NCI-H510A treated with DMSO at 0.1 percent for 48 hours (cell line): ENCODE data around the gene GPR157.
"Not testable (repeated sequence)": the region's sequence is repeated elsewhere in the genome, so short reads cannot be mapped to it uniquely, and the experiment has no call there.

Source experiments
- DNase-seq: peaks from one replicate; lab custom pipeline; 2025; lab: John Stamatoyannopoulos, UW

The GPR157 gene, protein sequence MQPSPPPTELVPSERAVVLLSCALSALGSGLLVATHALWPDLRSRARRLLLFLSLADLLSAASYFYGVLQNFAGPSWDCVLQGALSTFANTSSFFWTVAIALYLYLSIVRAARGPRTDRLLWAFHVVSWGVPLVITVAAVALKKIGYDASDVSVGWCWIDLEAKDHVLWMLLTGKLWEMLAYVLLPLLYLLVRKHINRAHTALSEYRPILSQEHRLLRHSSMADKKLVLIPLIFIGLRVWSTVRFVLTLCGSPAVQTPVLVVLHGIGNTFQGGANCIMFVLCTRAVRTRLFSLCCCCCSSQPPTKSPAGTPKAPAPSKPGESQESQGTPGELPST

DNA sequence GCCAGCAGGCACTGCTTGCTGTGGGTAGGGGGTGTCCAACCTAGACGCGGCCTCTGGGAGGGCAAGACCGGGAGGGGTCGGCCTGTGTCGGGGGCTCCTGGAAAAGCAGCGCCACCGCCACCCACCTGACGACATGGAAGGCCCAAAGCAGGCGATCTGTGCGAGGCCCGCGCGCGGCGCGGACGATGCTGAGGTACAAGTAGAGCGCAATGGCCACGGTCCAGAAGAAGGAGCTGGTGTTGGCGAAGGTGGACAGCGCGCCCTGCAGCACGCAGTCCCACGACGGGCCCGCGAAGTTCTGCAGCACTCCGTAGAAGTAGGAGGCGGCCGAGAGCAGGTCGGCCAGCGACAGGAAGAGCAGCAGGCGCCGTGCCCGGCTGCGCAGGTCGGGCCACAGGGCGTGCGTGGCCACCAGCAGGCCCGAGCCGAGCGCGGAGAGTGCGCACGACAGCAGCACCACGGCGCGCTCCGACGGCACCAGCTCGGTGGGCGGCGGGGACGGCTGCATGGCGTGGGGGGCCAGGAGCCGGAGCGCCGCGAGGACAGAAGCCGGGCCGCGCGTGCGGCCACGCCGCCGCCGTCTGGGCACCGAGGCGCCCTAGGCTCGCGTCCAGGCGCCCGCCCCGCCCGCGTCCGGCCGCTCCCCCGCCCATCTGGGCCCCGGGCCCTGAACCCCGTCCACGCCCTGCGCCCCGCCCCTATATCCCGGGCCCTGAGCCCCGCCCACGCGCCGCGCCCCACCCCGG, at the start of gene GPR157:
Gene GPR157, minus strand, starts transcription at position 583 of the 746 bp plus-strand sequence. Its CDS starts 75 bp downstream, at position 508.
- peak; percentile 55 for DNase-seq

DNA sequence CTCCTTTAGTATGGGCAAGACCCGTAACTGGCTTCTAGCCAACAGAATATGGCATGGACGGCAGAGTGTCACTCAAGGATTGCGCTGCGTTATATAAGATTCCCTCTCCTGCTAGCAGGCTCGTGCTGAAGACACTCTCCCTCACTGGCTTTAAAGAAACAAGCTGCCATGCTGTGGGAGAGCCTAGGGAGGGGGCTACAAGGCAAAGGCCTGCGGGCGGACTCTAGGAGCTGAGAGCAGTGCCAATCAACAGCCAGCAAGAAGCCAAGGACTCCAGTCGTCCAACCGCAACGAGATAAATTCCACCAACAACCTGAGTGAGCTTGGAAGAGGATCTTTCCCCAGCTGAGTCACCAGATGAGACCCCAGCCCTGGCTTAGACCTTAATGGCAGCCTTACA, 45.9 kb upstream of the GPR157 start:
- DNase-seq = no peak

DNA sequence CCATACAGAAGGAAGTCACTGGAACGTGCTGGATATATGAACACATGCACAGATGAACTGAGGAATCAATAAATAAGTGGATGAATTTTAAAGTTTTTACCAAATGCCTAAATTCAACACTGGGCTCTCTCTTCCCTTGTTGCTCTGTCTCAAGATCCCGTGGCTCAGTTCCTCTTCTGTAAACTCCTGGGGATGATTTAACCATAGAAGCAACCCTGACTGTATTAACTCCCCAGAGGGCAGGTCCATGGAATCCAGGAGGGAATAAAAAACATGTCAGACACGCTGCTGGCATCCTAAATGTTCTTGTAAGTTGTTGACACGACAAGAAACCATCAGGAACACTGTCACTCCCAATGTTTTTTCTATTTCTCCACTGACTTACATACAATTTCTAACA, 45.3 kb upstream of the GPR157 start:
- DNase-seq = no peak

DNA sequence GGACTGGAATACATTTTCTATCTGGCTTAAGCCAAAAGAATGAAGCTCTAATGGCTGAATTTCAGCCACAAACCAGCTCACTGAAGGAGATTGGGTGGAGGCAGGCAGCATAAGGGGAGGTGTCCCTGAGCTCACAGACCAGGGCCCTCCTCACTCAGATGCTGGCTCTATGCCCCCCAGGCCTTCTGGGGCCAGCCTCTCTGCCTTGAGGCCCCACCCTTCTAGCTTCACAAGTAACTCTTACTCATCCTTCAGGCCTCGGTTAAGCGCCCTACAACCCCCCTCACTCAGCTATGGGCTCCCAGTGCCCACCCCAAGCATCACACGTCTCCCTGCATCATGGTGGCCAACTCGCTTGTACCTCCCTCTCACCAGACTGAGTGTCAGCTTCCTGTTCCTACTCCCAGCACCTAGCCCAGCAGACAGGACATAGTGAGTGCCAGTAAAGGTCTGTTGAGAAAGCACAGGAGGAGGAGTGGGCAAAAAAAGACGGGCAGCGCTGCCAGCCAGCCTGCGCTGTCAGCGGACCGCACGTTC, 40.8 kb upstream of the GPR157 start:
- DNase-seq = no peak

DNA sequence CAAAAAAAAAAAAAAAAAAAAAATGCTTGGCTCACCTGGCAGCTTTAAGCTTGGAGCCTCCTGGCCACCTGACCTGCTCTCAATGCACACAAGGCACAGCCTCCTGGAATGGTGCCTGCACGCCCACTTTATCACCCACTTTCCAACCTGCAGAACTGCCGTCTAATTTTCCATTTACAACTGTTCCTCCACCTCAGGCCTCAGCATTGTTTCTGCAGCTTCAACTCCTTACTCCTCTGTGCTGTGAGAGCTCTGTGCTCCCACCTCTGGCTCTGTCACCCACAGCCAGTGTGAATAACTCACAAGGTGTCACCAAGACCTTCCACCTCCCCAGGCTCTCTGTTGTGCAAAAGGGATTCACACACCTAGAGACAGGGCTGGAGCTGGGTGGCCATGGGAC, 38.7 kb upstream of the GPR157 start:
- DNase-seq = no peak

DNA sequence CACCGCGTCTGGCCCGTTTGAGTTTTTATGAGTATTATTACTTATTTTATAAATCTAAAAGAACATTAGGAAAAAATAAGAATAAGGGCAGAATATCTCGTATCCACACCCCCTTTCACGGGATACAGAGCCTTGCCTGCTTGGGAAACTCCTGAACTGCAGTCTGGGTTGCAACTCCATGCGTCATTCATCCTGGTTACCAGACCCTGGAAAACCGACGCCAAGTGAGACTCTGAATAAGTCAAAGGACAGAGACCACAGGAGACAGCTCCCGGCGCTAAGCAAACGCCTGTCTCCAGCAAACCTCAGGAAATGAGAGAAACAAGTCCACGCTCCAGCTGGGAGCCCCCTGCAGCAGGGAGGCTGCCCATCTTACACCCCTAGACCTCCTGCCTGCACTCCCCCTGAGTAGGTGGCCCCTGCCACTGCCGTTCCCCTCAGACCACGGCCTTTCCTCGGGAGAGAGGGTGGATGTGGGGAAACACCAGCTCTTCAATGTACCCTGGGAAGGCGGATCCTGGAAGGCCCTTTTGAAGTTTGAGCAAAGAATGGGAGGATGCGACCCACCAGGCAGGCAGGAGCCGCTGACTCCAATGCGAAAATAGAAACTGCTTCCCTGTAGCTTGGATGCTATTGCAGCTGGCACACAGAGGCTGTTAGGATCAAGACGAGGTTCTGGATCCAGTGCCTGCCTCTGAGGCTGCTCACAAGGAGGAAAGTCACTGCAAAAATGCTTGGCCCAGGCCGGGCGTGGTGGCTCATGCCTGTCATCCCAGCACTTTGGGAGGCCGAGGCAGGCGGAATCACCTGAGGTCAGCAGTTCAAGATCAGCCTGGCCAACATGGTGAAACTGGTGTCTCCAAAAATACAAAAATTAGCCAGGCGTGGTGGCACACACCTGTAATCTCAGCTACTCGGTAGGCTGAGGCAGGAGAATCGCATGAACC, 37.7 kb upstream of the GPR157 start:
- DNase-seq = no peak

DNA sequence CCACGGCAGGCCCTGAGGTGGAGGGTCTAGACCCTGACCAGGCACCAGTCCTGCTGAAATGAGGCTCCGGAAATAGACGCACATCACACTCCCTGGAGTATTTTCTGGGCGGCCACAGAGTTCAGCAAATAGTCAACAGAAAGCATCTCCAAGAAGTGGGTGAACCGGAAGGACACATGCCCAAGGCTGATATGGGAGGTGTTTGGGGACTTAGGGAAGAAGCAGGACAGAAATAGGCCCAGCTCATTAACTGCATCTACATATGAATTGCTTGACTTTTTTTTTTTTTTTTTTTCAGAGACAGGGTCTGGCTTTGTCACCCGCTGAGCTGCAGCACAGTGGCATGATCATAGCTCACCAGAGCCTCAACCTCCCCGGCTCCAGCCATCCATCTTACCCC, 36.5 kb upstream of the GPR157 start:
- DNase-seq = no peak

DNA sequence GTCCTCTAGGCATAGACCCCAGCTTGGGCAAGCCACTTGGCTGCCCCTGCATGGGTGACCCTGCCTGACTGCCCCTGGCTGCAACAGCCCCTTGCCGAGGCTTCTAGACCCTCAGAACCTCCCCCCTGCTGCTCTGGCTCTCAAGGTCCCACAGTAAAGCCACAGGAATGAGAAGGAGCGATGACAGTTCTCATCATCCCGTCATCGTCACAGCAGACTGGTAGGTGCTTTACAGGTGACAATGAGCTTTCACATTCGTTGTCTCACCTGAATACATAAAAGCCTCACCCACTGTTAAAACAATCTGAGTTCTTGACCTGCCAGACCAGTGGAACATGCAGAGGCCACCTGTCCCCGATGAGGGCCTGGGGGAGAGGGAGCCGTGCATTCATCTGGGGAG, 36.0 kb upstream of the GPR157 start:
- peak; percentile 77 for DNase-seq

DNA sequence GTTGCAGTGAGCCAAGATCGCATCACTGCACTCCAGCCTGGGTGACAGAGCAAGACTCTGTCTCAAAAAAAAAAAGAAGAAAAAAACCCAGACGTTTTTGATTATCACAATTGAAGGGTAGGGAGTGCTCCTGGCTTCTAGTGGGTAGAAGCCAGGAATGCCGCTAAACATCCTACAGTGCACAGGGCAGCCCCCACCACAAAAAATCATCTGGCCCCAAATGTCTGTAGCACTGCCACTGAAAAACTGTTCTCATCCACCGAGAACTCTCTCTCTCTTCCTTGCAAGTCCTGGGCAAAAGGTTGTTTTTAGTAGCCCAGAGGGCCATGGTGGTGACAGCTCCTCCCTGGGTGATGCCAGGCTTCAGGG, 35.6 kb upstream of the GPR157 start:
- DNase-seq = no peak

DNA sequence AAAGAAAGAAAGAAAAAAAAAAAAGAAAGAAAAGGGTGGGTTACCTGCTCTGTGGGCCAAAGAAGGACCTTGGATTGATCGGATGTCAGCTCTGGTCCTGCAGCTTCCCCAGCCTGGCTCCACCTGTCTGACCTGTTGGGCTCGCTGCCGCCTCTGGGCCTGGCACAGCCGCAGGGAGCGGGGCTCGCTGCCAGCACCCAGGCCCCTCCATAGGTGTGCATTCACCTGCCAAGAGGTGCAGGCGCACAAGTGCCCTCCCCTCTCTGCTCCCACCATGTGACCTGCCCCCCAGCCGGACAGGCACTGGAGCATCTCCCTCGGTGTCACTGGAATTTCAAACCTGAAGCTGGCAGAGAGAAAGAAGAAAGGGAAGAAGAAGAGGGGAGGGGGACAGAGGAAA, 33.1 kb upstream of the GPR157 start:
- peak; percentile 63 for DNase-seq

DNA sequence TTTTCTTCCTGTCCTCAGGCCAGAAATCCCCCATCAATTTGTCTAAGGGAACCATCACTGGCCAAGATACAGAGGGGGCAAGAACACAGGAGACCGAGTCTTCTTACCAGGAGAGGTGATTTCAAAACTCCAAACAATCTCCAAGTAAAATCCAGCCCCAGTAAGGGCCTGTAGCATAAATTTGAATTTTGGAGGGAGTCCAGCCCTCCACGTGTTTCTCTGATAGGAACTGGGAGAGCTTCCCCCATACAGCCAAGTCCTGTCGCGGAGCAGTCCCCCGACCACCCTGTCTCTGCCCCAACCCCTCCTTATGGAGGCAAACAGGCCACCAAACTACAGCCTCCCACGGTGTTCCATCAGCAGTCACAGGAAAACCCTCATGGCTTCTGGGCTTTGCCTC, 32.4 kb upstream of the GPR157 start:
- no peak for DNase-seq

DNA sequence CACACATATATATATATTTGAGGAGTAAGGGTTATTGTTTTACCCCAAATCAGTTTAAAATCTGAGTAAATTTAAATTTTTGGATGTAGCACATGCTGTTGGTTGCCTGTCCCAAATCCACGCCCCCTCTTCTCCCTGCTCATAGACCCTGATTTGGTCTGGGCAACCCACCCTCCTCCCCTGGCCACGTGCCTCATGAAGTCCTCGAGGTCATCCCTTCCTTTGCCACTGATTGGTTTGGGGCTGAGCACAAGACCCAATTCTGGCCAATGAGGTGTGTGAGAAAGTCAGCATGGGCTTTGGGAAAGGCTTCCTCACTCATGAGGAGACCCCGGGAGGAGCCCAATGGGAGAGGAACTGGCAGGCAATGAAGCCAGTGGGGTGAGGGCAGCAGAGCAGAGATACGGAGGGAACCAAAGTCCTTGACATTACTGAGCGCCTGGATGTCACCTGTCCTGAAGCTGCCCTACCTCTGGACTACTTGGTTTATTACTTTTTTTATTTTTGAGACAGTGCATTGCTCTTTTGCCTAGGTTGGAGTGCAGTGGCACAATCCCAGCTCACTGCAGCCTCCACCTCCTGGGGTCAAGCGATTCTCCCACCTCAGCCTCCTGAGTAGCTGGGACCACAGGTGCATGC, 31.3 kb upstream of the GPR157 start:
- DNase-seq = no peak

DNA sequence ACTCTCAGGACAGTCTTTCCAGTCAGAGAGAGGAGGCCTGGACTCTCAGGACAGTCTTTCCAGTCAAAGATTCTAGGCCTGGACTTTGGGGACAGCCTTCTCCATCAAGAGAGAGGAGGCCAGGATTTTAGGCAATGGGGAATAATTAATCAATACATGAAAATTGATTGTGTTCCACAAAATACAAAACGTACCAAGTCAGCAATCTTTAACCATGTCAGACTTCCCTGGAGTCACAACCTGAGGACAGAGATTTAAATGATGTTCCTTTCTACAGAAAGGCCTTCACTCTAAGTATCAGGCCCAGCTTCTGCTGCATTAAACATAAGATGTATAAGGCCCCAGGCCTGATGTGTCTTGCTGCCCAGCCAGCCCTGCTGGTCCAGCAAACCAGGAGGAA, 27.0 kb upstream of the GPR157 start:
- no peak for DNase-seq

DNA sequence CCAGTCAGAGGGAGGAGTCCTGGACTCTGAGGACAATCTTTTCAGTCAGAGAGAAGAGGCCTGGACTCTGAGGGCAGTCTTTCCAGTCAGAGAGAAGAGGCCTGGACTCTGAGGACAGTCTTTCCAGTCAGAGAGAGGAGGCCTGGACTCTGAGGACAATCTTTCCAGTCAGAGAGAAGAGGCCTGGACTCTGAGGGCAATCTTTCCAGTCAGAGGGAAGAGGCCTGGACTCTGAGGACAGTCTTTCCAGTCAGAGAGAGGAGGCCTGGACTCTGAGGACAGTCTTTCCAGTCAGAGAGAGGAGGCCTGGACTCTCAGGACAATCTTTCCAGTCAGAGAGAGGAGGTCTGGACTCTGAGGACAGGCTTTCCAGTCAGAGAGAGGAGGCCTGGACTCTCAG, 26.5 kb upstream of the GPR157 start:
- DNase-seq = not testable (repeated sequence)

DNA sequence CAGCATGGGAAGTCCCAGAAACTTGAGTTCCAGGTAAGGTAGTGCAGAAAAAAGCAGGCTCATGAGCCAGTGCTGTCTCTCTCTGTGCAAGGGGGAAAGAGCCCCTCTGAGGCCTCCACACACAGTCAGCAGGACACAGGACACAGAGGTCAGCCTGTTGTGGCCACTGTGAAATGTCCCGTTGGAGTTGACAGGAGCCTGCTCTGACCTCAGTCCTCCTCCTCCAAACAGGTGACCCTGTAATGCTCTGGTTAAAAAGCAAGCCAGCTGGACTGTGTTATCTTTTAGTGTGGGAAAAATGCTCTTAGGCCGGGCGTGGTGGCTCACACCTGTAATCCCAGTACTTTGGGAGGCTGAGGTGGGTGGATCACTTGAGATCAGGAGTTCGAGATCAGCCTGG, 24.2 kb upstream of the GPR157 start:
- DNase-seq = no peak

DNA sequence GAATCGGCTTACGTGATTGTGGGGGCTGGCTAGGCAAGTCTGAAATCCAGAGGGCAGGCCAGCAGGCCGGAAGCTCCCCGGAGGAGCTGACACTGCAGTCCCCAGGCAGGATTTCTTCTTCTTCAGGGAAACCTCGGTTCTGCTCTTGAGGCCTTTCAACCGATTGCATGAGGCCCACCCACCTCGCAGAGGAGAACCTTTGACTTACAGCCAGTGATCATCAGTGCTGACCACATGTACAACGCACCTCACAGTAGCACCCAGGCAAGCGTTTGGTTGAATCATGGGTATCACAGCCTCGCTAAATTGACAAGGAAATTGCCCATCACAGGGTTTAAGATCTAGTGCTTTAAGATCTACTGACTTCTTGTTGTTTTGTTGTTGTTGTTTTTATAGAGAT, 23.6 kb upstream of the GPR157 start:
- no peak for DNase-seq

DNA sequence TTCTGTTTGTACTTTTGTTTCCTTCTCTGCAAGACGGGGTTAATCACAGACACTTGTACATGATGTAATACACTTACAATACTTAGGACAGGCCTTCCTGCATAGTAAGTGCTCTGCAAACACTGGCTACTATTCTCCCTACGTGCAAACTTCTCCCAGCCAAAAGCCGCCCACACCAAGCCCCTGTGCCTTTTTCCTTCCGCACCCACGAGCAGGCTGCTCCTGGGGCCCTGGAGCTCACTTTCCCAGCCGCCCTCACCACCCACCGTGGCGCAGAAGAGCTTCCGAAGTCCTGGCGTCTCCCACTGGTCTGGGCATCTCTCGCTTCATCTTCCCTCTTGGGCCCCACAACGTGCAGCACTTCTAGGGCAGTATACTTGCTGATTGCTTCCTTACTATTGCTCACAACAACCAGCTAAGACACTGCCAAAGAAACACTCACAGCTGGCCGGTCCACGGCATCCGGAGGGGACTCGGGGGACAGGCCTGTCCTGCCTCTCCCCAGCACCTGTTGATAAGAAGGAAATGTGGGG, 22.5 kb upstream of the GPR157 start:
- peak; percentile 76 for DNase-seq

DNA sequence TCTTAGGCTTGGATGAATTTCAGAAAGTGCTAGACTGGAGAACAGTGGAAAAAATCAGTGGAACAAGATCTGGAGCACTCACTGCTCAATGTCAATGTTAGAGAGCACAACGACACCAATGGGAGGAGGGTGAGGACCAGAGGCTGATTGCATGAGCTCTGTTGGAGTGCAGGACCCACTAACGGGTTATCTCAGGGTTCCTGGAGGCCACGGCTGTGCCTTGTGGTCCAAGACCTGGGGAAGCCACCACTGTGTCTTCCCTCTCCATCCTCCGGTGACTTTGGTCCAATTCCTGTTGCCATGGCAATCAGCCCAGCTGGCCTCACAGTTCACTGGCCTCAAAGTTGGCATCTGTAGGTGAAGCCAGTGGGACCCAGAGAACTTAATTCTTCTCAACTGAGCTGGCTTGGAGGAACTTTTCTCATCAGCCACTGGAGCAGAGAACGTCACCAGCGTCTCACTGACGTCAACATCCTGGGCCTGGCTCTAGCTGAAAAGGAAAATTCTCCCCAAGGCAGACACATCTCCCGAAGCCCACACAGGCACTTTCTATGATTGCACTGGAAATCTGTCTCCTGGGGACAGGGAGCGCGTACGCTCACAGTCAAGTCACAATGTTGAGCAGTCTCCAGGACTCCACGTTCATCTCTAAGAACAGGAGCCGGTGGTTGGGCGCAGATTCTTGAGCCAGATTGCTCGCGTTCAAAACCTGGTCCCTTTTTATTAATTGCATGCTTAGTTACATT, 21.9 kb upstream of the GPR157 start:
- DNase-seq = no peak

DNA sequence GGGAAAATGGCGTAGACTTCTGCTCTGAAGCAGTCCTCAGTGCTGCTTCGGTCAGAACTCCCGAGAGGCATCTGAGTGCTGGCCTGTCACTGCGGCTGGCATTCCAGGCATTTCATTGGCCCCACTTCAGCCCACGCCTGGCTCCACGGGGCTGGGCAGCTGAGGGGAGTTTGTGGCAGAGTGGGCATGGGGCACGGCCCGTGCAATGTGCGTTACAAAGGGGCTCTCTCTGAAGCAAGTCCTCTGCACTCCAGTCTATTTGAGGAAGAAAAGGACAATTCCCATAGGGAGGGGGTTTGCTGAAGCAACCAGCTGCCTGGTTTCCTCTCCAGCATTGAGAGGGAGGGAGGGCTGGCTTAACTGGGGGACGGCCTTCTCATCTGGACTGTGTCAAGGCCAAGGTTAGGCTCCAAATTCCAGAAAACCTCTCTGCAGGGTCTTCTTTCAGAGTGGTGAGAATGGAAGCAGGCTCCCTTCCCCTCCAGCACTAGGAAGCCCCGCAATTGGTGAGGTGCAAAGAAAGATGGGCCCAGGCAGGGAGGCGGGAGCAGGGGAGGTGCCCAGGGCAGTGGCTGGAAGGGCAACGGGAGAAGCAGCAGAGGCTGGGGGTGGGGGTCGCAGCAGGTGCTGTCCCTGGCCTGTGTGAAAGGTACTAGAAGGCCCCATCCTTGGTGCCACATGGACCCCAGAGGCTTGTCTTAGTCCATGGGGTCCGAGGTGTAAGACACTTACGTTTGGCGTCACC, 21.1 kb upstream of the GPR157 start:
- DNase-seq = no peak

DNA sequence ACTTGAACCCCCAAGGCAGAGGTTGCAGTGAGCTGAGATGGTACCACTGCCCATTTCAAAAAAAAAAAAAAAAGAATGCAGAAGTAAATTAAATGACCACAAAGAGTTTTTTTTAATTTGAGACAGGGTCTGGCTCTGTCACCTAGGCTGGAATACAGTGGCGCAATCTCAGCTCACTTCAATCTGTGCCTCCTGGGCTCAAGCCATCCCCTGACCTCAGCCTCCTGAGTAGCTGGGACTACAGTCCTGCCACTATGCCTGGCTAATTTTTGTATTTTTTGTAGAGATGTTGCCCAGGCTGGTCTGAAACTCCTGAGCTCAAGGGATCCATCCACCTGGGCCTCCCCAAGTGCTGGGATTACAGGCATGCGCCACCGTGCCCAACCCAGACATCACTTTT, 20.2 kb upstream of the GPR157 start:
- no peak for DNase-seq
